Suprapubic skin (tissue), 4 donors: ENCODE data around the gene RAB27B.

ENCODE experiments used
- EP300 ChIP-seq: sonication (generic); formaldehyde crosslinking; IDR thresholded peaks from one replicate; pipeline ENCODE4 v1.6.1; 2017; ENCODE audit warnings: antibody characterized with exemption
- POLR2A ChIP-seq, 2 donors: fragments of 450-650 bp; IDR thresholded peaks; one replicate each; pipeline ENCODE4 v1.6.1; 2017; ENCODE audit warnings: antibody characterized with exemption in 2 of 2, mild to moderate bottlenecking in 2 of 2, moderate library complexity in 2 of 2
- POLR2AphosphoS5 ChIP-seq, 3 donors: sonication (generic); formaldehyde crosslinking; IDR thresholded peaks; one replicate each; pipeline ENCODE4 v1.6.1; 2017; ENCODE audit warnings: antibody characterized with exemption in 3 of 3
- TF ChIP-seq, protein P1 (sequence below), 2 donors: fragments of 200-600 bp in 1 of 2; fragments of 450-650 bp in 1 of 2; sonication (generic) in 1 of 2; IDR thresholded peaks; one replicate each; pipeline ENCODE4 v1.5.1; 2016 to 2019; ENCODE audit warnings: antibody characterized with exemption in 2 of 2, mild to moderate bottlenecking in 1 of 2, moderate library complexity in 1 of 2

DNA sequence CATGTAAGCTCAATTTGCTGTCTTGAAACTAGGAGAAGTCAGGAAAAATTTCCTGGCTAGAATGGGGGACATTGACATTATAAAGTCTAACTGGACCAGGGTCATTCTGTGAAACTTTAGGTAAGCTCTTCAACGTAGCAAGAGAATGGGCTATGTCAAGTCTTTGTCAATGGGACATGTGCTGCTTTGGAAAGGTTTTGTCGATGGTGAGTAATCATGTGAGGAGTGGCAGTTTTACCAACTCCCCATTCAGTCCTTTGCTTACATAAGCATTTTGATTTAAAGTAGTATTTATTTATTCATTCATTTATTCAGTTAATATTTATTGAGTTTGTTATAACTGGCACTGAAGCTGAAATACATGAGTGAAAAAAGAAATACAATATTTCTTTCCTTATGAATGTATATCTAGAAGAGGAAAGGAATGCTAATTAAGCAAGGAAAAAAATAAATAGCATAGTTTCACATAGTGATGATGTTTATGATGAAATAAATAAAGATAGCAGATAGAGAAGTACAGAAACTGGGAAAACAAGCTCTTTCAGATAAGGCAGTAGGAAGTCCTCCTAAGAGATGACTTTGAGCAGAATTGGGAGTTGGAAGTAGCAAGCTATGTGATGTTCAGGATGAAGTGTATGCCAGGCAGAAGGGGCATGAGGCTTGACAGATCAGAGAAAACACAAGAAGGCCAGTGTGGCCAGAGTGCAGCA lies 25.4 kb upstream of the RAB27B start:
- TF ChIP-seq, protein P1, sequence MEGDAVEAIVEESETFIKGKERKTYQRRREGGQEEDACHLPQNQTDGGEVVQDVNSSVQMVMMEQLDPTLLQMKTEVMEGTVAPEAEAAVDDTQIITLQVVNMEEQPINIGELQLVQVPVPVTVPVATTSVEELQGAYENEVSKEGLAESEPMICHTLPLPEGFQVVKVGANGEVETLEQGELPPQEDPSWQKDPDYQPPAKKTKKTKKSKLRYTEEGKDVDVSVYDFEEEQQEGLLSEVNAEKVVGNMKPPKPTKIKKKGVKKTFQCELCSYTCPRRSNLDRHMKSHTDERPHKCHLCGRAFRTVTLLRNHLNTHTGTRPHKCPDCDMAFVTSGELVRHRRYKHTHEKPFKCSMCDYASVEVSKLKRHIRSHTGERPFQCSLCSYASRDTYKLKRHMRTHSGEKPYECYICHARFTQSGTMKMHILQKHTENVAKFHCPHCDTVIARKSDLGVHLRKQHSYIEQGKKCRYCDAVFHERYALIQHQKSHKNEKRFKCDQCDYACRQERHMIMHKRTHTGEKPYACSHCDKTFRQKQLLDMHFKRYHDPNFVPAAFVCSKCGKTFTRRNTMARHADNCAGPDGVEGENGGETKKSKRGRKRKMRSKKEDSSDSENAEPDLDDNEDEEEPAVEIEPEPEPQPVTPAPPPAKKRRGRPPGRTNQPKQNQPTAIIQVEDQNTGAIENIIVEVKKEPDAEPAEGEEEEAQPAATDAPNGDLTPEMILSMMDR (IDR thresholded peaks at IDR 0.05): no peak
- TF ChIP-seq POLR2AphosphoS5 (IDR thresholded peaks at IDR 0.05) (no peak), POLR2A (IDR thresholded peaks at IDR 0.05) (no peak), EP300 (no peak)
